ENCODE data around the gene CBARP. TPM values are rescaled to one million over a fixed set of nuclear protein-coding genes. Genes with fewer than 3 reads are reported as not detected.

The CBARP gene
- total and polyA plus RNA-seq, 2 donors (not counting 1 experiment from before 2014, with no cell fraction given): 0.31 to 1.5 TPM

DNA sequence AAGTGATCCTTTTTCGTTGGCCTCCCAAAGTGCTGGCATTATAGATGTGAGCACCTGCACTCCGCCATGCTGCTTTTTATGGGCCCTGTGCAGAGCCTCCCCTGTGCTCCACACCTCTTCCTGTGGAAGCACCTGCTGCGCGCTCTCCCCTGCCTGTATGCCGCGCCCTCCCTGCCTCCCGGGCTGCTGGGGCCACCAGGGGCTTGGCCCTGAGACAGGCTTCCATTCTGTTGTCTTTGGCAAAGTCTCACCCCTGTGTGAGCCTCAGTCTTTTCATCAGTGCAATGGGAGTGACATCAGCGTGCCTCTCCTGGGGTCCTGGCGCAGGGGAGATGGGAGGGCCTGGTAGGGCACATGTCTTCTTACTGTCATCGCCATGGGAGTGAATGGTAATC, 38.8 kb upstream of the CBARP start:
- peak overlapping the region in 3 of 4 experiments; percentile 60 to 72 (median 66) for H3K4me3 ChIP-seq (replicated peaks in 1 of 4; ENCODE audit: control extremely low read depth in 1 of 4, insufficient read depth in 1 of 4, low read depth in 3 of 4, low read length in 4 of 4)
- H3K36me3 ChIP-seq (ENCODE audit: control insufficient read depth, insufficient read depth, low read length): peaks cover 44% of the 10 kb centered on the region
- peak overlapping the region; percentile 93 for H3K4me2 ChIP-seq (ENCODE audit: extremely low read depth, insufficient read depth, low read length)
- no peaks in the 10 kb centered on the region for H3K27me3 ChIP-seq (ENCODE audit: control insufficient read depth, insufficient read depth, low read length)
- DNase-seq (ENCODE audit: low read depth in 2 of 2): no peak
- no peak overlapping the region for H2AFZ ChIP-seq (ENCODE audit: low read length)
- TF ChIP-seq, protein P1, sequence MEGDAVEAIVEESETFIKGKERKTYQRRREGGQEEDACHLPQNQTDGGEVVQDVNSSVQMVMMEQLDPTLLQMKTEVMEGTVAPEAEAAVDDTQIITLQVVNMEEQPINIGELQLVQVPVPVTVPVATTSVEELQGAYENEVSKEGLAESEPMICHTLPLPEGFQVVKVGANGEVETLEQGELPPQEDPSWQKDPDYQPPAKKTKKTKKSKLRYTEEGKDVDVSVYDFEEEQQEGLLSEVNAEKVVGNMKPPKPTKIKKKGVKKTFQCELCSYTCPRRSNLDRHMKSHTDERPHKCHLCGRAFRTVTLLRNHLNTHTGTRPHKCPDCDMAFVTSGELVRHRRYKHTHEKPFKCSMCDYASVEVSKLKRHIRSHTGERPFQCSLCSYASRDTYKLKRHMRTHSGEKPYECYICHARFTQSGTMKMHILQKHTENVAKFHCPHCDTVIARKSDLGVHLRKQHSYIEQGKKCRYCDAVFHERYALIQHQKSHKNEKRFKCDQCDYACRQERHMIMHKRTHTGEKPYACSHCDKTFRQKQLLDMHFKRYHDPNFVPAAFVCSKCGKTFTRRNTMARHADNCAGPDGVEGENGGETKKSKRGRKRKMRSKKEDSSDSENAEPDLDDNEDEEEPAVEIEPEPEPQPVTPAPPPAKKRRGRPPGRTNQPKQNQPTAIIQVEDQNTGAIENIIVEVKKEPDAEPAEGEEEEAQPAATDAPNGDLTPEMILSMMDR (conservative IDR thresholded peaks at IDR 0.05 in 1 of 2, IDR thresholded peaks at IDR 0.05 in 1 of 2; ENCODE audit: low read depth in 1 of 2, low read length in 2 of 2): no peak
- no peak for TF ChIP-seq EZH2 (IDR thresholded peaks at IDR 0.05; ENCODE audit: low read length, missing control alignments)
- H4K20me1 ChIP-seq (ENCODE audit: control insufficient read depth, extremely low read depth, insufficient read depth, low read length): no peaks in the 10 kb centered on the region
- H3K4me1 ChIP-seq (ENCODE audit: control insufficient read depth, extremely low read depth, insufficient read depth, low read length): peaks cover 24% of the 10 kb centered on the region
- no peaks in the 10 kb centered on the region for H3K9me3 ChIP-seq (ENCODE audit: control insufficient read depth, insufficient read depth, low read depth, low read length)
- H3K27ac ChIP-seq (ENCODE audit: insufficient read depth, low read length): peak overlapping the region; percentile 92
- peaks cover 39% of the 10 kb centered on the region for H3K79me2 ChIP-seq (ENCODE audit: control insufficient read depth, insufficient read depth, low read length)
- peak overlapping the region; percentile 85 for H3K9ac ChIP-seq (ENCODE audit: insufficient read depth, low read length)

GRCh38 chr19:1275976-1276627, 38.3 kb upstream of the CBARP start:
- Histone ChIP-seq H3K36me3 (ENCODE audit: control insufficient read depth, insufficient read depth, low read length) (peaks cover 49% of the 10 kb centered on the region), H3K27me3 (ENCODE audit: control insufficient read depth, insufficient read depth, low read length) (no peaks in the 10 kb centered on the region), H3K9me3 (ENCODE audit: control insufficient read depth, insufficient read depth, low read depth, low read length) (no peaks in the 10 kb centered on the region), H2AFZ (ENCODE audit: low read length) (no peak overlapping the region), H3K4me1 (ENCODE audit: control insufficient read depth, extremely low read depth, insufficient read depth, low read length) (peaks cover 28% of the 10 kb centered on the region), H3K27ac (ENCODE audit: insufficient read depth, low read length) (peak overlapping the region; percentile 92), H3K79me2 (ENCODE audit: control insufficient read depth, insufficient read depth, low read length) (peaks cover 44% of the 10 kb centered on the region), H3K4me3 (replicated peaks in 1 of 4; ENCODE audit: control extremely low read depth in 1 of 4, insufficient read depth in 1 of 4, low read depth in 3 of 4, low read length in 4 of 4) (peak overlapping the region; percentile 52 to 72 (median 63)), H4K20me1 (ENCODE audit: control insufficient read depth, extremely low read depth, insufficient read depth, low read length) (no peaks in the 10 kb centered on the region), H3K4me2 (ENCODE audit: extremely low read depth, insufficient read depth, low read length) (peak overlapping the region; percentile 93), H3K9ac (ENCODE audit: insufficient read depth, low read length) (peak overlapping the region; percentile 85)
- DNase-seq (ENCODE audit: low read depth in 2 of 2): no peak
- TF ChIP-seq, protein P1 (conservative IDR thresholded peaks at IDR 0.05 in 1 of 2, IDR thresholded peaks at IDR 0.05 in 1 of 2; ENCODE audit: low read depth in 1 of 2, low read length in 2 of 2): no peak
- TF ChIP-seq EZH2 (IDR thresholded peaks at IDR 0.05; ENCODE audit: low read length, missing control alignments): no peak

GRCh38 chr19:1275260-1275975, 37.6 kb upstream of the CBARP start, which contains the start of gene FAM174C:
TSS of gene FAM174C (plus strand) at chr19:1275530. CDS start at chr19:1275550, 20 bp downstream.
- Histone ChIP-seq H3K36me3 (ENCODE audit: control insufficient read depth, insufficient read depth, low read length) (peaks cover 52% of the 10 kb centered on the region), H3K4me2 (ENCODE audit: extremely low read depth, insufficient read depth, low read length) (peak within 1 kb of the TSS; percentile 93), H3K79me2 (ENCODE audit: control insufficient read depth, insufficient read depth, low read length) (peaks cover 51% of the 10 kb centered on the region), H3K9ac (ENCODE audit: insufficient read depth, low read length) (peak within 1 kb of the TSS; percentile 85), H3K4me3 (replicated peaks in 1 of 4; ENCODE audit: control extremely low read depth in 1 of 4, insufficient read depth in 1 of 4, low read depth in 3 of 4, low read length in 4 of 4) (peak within 1 kb of the TSS; percentile 52 to 72 (median 63)), H3K27me3 (ENCODE audit: control insufficient read depth, insufficient read depth, low read length) (no peaks in the 10 kb centered on the region), H3K4me1 (ENCODE audit: control insufficient read depth, extremely low read depth, insufficient read depth, low read length) (peaks cover 34% of the 10 kb centered on the region), H3K27ac (ENCODE audit: insufficient read depth, low read length) (peak within 1 kb of the TSS; percentile 92), H2AFZ (ENCODE audit: low read length) (no peak within 1 kb of the TSS), H4K20me1 (ENCODE audit: control insufficient read depth, extremely low read depth, insufficient read depth, low read length) (no peaks in the 10 kb centered on the region), H3K9me3 (ENCODE audit: control insufficient read depth, insufficient read depth, low read depth, low read length) (no peaks in the 10 kb centered on the region)
- DNase-seq (ENCODE audit: low read depth in 2 of 2): peak; percentile 96 to 97
- TF ChIP-seq, protein P1 (conservative IDR thresholded peaks at IDR 0.05 in 1 of 2, IDR thresholded peaks at IDR 0.05 in 1 of 2; ENCODE audit: low read depth in 1 of 2, low read length in 2 of 2): no peak
